Endothelial cell of umbilical vein (primary cell): ENCODE results near the gene ANKRD23. TPM values are rescaled to one million over a fixed set of nuclear protein-coding genes. Genes with fewer than 3 reads are reported as not detected.

Source experiments
- BruUV-seq: library from RNA; stranded (reverse); fragments of 400-500 nt; replicated peaks from 2 replicates; lab custom pipeline; 2021; lab: Mats Ljungman, UMichigan
- CTCF ChIA-PET: fragments of 300-600, 350-600 bp; sonication (Branson Sonifier 250); formaldehyde crosslinking; loops from one replicate; lab custom pipeline; 2021; ENCODE audit warnings: antibody characterized with exemption, inconsistent platforms; lab: Charles Lee
- POLR2A ChIA-PET: fragments of 300-600, 350-600 bp; sonication (Branson Sonifier 250); formaldehyde crosslinking; loops from one replicate; lab custom pipeline; 2021; ENCODE audit warnings: antibody characterized with exemption, inconsistent platforms; lab: Charles Lee
- DNase-seq: peaks from one replicate; pipeline ENCODE4 v3.0.0-alpha.2; 2011; ENCODE audit warnings: low read depth, low spot score
- FAIRE-seq: peaks from 2 replicates; lab custom pipeline; 2011; peaks lifted over from hg19 to GRCh38; lab: Jason Lieb, UNC
- H2AFZ ChIP-seq: 2 replicates; pipeline ENCODE4 v1.6.0; 2012; ENCODE audit warnings: low read depth, low read length, control low read depth, inconsistent platforms
- H3K27ac ChIP-seq: 2 replicates; pipeline ENCODE4 v1.5.1; 2011; ENCODE audit warnings: low read depth, mild to moderate bottlenecking, control low read depth, low read length, moderate library complexity; ENCODE audit not compliant: insufficient read depth
- H3K27me3 ChIP-seq, 2 experiments: 2 replicates each; pipeline versions ENCODE4 v1.6.0 to v1.6.1; 2011; ENCODE audit warnings: low read length in 2 of 2, mixed read lengths in 1 of 2; ENCODE audit not compliant: control insufficient read depth in 2 of 2, insufficient read depth in 2 of 2
- H3K36me3 ChIP-seq, 2 experiments: 2 replicates in 1 of 2; 3 replicates in 1 of 2; pipeline ENCODE4 v1.5.1; 2011; ENCODE audit warnings: low read length in 2 of 2, mild to moderate bottlenecking in 1 of 2, moderate library complexity in 1 of 2; ENCODE audit not compliant: control insufficient read depth in 2 of 2, insufficient read depth in 2 of 2; ENCODE audit errors: extremely low read depth in 1 of 2
- H3K4me1 ChIP-seq: 3 replicates; pipeline ENCODE4 v1.5.1; 2011; ENCODE audit warnings: mild to moderate bottlenecking, low read length; ENCODE audit not compliant: control insufficient read depth, insufficient read depth; ENCODE audit errors: extremely low read depth
- H3K4me2 ChIP-seq: 2 replicates; pipeline ENCODE4 v1.6.1; 2011; ENCODE audit warnings: low read length, control low read depth, mixed read lengths; ENCODE audit not compliant: insufficient read depth
- H3K4me3 ChIP-seq, 3 experiments: fragments of 200-600 bp in 1 of 3; sonication (generic), shearing (Covaris generic) in 1 of 3; replicated peaks in 1 of 3; 2 replicates each; pipeline ENCODE4 v1.5.1; 2011 to 2016; ENCODE audit warnings: control low read depth in 3 of 3, low read length in 3 of 3, mild to moderate bottlenecking in 2 of 3, inconsistent platforms in 1 of 3, low read depth in 1 of 3, moderate library complexity in 1 of 3; ENCODE audit not compliant: insufficient read depth in 1 of 3
- H3K79me2 ChIP-seq: 2 replicates; pipeline ENCODE4 v1.6.0; 2012; ENCODE audit warnings: low read length, inconsistent platforms; ENCODE audit not compliant: control insufficient read depth, insufficient read depth
- H3K9ac ChIP-seq: replicated peaks from 2 replicates; pipeline ENCODE3; 2011; ENCODE audit warnings: low read length, control low read depth; ENCODE audit not compliant: insufficient read depth; ENCODE audit errors: extremely low read depth
- H3K9me1 ChIP-seq: replicated peaks from 3 replicates; pipeline ENCODE4 v1.6.0; 2011; ENCODE audit warnings: mild to moderate bottlenecking, low read length; ENCODE audit not compliant: control insufficient read depth, insufficient read depth; ENCODE audit errors: extremely low read depth
- H3K9me3 ChIP-seq: replicated peaks from 2 replicates; pipeline ENCODE4 v1.5.1; 2012; ENCODE audit warnings: low read length, inconsistent platforms; ENCODE audit not compliant: control insufficient read depth, insufficient read depth
- H4K20me1 ChIP-seq: replicated peaks from 2 replicates; pipeline ENCODE3; 2011; ENCODE audit warnings: mild to moderate bottlenecking, low read length; ENCODE audit not compliant: control insufficient read depth, insufficient read depth; ENCODE audit errors: extremely low read depth
- EZH2 ChIP-seq: IDR thresholded peaks from 2 replicates; pipeline ENCODE4 v1.6.1; 2012; ENCODE audit warnings: borderline replicate concordance, low read depth, mild to moderate bottlenecking, moderate library complexity, low read length, inconsistent platforms; ENCODE audit not compliant: severe bottlenecking
- FOS ChIP-seq: IDR thresholded peaks from 2 replicates; pipeline ENCODE4 v1.6.1; 2011; ENCODE audit warnings: mild to moderate bottlenecking, low read length, moderate library complexity, borderline replicate concordance; ENCODE audit not compliant: insufficient read depth
- POLR2A ChIP-seq: IDR thresholded peaks from 2 replicates; pipeline ENCODE4 v1.6.1; 2012; ENCODE audit warnings: low read depth, mild to moderate bottlenecking, control low read depth, low read length
- POLR2AphosphoS5 ChIP-seq: IDR thresholded peaks from 2 replicates; pipeline ENCODE4 v1.6.1; 2012; ENCODE audit warnings: low read depth, mild to moderate bottlenecking, control low read depth, low read length, moderate library complexity; ENCODE audit not compliant: insufficient read depth
- dilution Hi-C: fragments of 300-500 bp; cut with MboI; formaldehyde crosslinking; loops from one replicate; pipeline ENCODE4 v1.15.0; 2019; ENCODE audit warnings: low sequenced_read_pairs; ENCODE audit not compliant: extremely low pct_ligation_motif_present
- intact Hi-C: fragments of 100-400 bp; cut with micrococcal nuclease; formaldehyde crosslinking; loops from one replicate; pipeline ENCODE4 v1.10.0; 2022
- polyA plus RNA-seq, 4 experiments: library from polyadenylated mRNA; depleted of rRNA in 3 of 4; stranded (reverse) in 3 of 4; unstranded in 1 of 4; fragments of >200 nt; gene quantifications; 2 replicates each; pipeline versions ENCODE4 v1.2.1 to v1.2.3, GENCODE V29; 2011 to 2012; ENCODE audit warnings: missing spikeins in 1 of 4
- total RNA-seq: library from RNA; stranded (reverse); gene quantifications from 2 replicates; pipeline ENCODE4 v1.2.3, GENCODE V29; 2021
- TF ChIP-seq, protein P1 (sequence below): IDR thresholded peaks from 2 replicates; pipeline ENCODE4 v1.6.1; 2011; ENCODE audit not compliant: insufficient read depth, insufficient read length
- TF ChIP-seq, protein P2 (sequence below), 2 donors: IDR thresholded peaks; 1 replicate in 1 of 2; 2 replicates in 1 of 2; pipeline ENCODE4 v1.5.1; 2011; ENCODE audit warnings: low read length in 2 of 2, mild to moderate bottlenecking in 2 of 2, moderate library complexity in 2 of 2, control low read depth in 1 of 2, inconsistent platforms in 1 of 2, low read depth in 1 of 2; ENCODE audit not compliant: insufficient read depth in 1 of 2; ENCODE audit errors: extremely low read depth in 1 of 2

Gene ANKRD23
- total and polyA plus RNA-seq, 2 donors (not counting 3 experiments of a cell fraction or from before 2014, with no cell fraction given): 1.7 to 3.6 TPM

DNA sequence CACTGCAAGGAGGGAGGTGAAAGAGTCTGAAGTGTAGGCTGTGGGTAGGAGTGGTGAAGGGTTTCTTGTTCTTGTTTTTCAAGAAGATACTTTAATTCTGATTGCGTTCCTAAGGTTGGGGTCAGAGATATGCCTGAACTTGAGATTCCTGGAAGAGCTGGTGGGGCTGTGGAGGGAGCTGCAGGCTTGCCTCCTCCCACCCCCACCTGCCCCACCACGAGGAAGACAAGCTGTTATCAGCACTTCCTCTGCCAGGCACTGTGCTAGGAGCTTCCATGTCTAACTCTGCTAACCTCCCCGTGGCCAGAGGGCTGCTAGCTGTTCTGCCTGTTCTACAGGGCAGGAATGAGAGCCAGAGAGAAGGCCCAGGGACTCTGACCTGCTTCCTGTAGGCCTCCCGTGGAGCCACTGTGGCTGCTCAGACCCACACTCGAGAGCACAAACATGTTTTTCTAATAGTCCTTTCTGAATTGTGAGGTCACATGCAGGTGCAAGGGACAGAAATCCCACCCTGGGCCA lies 13.7 kb downstream of the ANKRD23 start:
- TF ChIP-seq, protein P1, sequence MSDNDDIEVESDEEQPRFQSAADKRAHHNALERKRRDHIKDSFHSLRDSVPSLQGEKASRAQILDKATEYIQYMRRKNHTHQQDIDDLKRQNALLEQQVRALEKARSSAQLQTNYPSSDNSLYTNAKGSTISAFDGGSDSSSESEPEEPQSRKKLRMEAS: no peak
- TF ChIP-seq, protein P2, sequence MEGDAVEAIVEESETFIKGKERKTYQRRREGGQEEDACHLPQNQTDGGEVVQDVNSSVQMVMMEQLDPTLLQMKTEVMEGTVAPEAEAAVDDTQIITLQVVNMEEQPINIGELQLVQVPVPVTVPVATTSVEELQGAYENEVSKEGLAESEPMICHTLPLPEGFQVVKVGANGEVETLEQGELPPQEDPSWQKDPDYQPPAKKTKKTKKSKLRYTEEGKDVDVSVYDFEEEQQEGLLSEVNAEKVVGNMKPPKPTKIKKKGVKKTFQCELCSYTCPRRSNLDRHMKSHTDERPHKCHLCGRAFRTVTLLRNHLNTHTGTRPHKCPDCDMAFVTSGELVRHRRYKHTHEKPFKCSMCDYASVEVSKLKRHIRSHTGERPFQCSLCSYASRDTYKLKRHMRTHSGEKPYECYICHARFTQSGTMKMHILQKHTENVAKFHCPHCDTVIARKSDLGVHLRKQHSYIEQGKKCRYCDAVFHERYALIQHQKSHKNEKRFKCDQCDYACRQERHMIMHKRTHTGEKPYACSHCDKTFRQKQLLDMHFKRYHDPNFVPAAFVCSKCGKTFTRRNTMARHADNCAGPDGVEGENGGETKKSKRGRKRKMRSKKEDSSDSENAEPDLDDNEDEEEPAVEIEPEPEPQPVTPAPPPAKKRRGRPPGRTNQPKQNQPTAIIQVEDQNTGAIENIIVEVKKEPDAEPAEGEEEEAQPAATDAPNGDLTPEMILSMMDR (IDR thresholded peaks at IDR 0.05; ENCODE audit: extremely low read depth in 1 of 2, insufficient read depth in 1 of 2, low read depth in 1 of 2, low read length in 2 of 2): no peak
- TF ChIP-seq POLR2AphosphoS5: no peak
- no peaks in the 10 kb centered on the region for H3K27me3 ChIP-seq
- no peak for FAIRE-seq
- H3K9ac ChIP-seq: no peak overlapping the region
- H3K4me2 ChIP-seq: no peak overlapping the region
- H2AFZ ChIP-seq: no peak overlapping the region
- dilution Hi-C loops (no loop called here), intact Hi-C loops (no loop called here)
- H3K79me2 ChIP-seq: no peaks in the 10 kb centered on the region
- no peak overlapping the region for H3K27ac ChIP-seq
- DNase-seq: no peak
- peaks cover 2 to 36% of the 10 kb centered on the region in 2 experiments for H3K36me3 ChIP-seq
- H3K9me1 ChIP-seq: no peaks in the 10 kb centered on the region
- H4K20me1 ChIP-seq: no peaks in the 10 kb centered on the region
- no peaks in the 10 kb centered on the region for H3K4me1 ChIP-seq
- POLR2A ChIA-PET: no interaction called here
- no peak overlapping the region for H3K4me3 ChIP-seq
- BruUV-seq: no TSS peak
- CTCF ChIA-PET: interaction anchor here (0.7 kb wide), 1 partner anchor 157 kb away, joined by 3 read pairs; no protein-coding TSS in a partner anchor
- H3K9me3 ChIP-seq: no peaks in the 10 kb centered on the region

DNA sequence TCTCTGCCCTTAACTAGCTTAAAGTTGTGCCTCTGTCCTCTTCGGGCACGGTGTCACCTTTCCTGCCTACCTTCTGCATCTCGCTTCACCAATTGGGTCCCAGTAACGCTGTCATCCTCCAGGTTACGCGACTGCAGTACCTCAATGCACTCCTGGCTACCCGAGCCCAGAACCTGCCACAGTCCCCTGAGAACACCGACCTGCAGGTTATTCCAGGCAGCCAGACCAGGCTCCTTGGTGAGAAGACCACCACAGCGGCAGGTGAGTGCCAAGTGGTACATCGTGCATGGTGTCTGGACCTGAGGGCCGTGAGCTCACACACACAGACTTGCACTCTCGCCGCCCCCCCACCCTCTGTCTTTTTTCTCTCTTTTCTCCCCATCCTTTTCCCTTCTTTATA lies 14.9 kb downstream of the ANKRD23 start:
- DNase-seq (no peak), FAIRE-seq (no peak)
- Histone ChIP-seq H3K27ac (no peak overlapping the region), H4K20me1 (no peaks in the 10 kb centered on the region), H3K4me2 (no peak overlapping the region), H3K79me2 (no peaks in the 10 kb centered on the region), H3K9me3 (no peaks in the 10 kb centered on the region), H3K36me3 (peaks cover 2 to 38% of the 10 kb centered on the region in 2 experiments), H3K4me1 (no peaks in the 10 kb centered on the region), H2AFZ (no peak overlapping the region), H3K27me3 (no peaks in the 10 kb centered on the region), H3K9me1 (no peaks in the 10 kb centered on the region), H3K4me3 (no peak overlapping the region), H3K9ac (no peak overlapping the region)
- ChIA-PET CTCF (no interaction called here), POLR2A (no interaction called here)
- no TSS peak for BruUV-seq
- TF ChIP-seq FOS: no peak
- TF ChIP-seq, protein P1: no peak
- no peak for TF ChIP-seq EZH2
- no peak for TF ChIP-seq POLR2A
- intact Hi-C loops (no loop called here), dilution Hi-C loops (no loop called here)
